ENCODE measurements around the gene SEL1L3. TPM values are rescaled to one million over a fixed set of nuclear protein-coding genes. Genes with fewer than 3 reads are reported as not detected.

The SEL1L3 gene
- total and polyA plus RNA-seq, 2 donors (not counting 3 experiments of a cell fraction or from before 2014, with no cell fraction given): 53.4 to 122 TPM

DNA sequence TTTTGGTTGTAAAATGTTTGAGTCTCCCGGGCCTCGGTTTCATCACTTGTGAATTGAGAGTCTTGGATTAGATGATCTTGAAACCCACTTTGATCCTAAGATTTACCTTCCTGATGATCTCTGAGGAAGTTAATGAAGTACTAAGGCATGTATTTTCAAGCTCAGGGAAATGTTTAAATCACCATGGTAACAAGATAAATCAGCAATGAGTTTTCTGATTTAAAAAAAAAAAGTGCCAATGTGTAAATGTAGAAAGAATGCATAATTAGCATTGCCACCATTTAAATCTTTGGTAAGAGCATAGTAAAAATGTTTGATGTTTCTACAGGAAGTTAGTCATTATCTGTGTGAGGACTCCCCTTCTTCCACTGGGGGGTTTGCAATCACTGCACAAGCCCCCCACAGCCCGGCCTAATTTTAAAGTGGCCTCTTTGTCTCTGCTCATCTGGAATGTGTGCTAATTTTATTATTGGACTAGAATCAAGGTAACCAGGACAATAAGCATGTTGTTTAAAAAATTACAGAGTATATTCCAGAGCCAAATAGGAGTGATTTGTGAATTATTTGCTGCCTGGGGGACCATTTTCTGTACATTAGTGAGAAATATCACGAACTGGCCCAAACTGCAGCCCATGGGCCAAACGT lies 113.5 kb downstream of the SEL1L3 start:
- H3K9me1 ChIP-seq (replicated peaks; ENCODE audit: control insufficient read depth, extremely low read depth, insufficient read depth, low read length): no peaks in the 10 kb centered on the region
- no peaks in the 10 kb centered on the region for H4K20me1 ChIP-seq (replicated peaks; ENCODE audit: control insufficient read depth, extremely low read depth, insufficient read depth, low read length)
- no peak overlapping the region for H3K9ac ChIP-seq (replicated peaks; ENCODE audit: extremely low read depth, insufficient read depth, low read length)
- H3K27me3 ChIP-seq (ENCODE audit: control insufficient read depth in 2 of 2, insufficient read depth in 2 of 2, low read length in 2 of 2): no peaks in the 10 kb centered on the region
- no peaks in the 10 kb centered on the region for H3K79me2 ChIP-seq (ENCODE audit: control insufficient read depth, insufficient read depth, low read length)
- CTCF ChIA-PET: interaction anchor here (5.3 kb wide), 1 partner anchor 308 kb away, joined by 45 read pairs; no protein-coding TSS in a partner anchor
- FAIRE-seq (no peak), DNase-seq (ENCODE audit: low read depth, low spot score) (no peak)
- H3K4me3 ChIP-seq (replicated peaks in 1 of 3; ENCODE audit: insufficient read depth in 1 of 3, low read depth in 1 of 3, low read length in 3 of 3): no peak overlapping the region
- H3K9me3 ChIP-seq (replicated peaks; ENCODE audit: control insufficient read depth, insufficient read depth, low read length): no peaks in the 10 kb centered on the region
- intact Hi-C loops (cut with micrococcal nuclease): no loop called here
- dilution Hi-C loops (cut with MboI; ENCODE audit: extremely low pct_ligation_motif_present, low sequenced_read_pairs): no loop called here
- H2AFZ ChIP-seq (ENCODE audit: low read depth, low read length): no peak overlapping the region
- POLR2A ChIA-PET: no interaction called here
- peaks cover 0 to 10% of the 10 kb centered on the region in 2 experiments for H3K36me3 ChIP-seq (ENCODE audit: control insufficient read depth in 2 of 2, extremely low read depth in 1 of 2, insufficient read depth in 2 of 2, low read length in 2 of 2)
- H3K4me1 ChIP-seq (ENCODE audit: control insufficient read depth, extremely low read depth, insufficient read depth, low read length): no peaks in the 10 kb centered on the region
- no TSS peak for BruUV-seq (replicated peaks)
- no peak overlapping the region for H3K4me2 ChIP-seq (ENCODE audit: insufficient read depth, low read length)
- no peak overlapping the region for H3K27ac ChIP-seq (ENCODE audit: insufficient read depth, low read depth, low read length)
- TF ChIP-seq POLR2A (IDR thresholded peaks at IDR 0.05; ENCODE audit: low read depth, low read length) (no peak), FOS (IDR thresholded peaks at IDR 0.05; ENCODE audit: borderline replicate concordance, insufficient read depth, low read length) (no peak), EZH2 (IDR thresholded peaks at IDR 0.05; ENCODE audit: borderline replicate concordance, low read depth, low read length, severe bottlenecking) (no peak), MYC (IDR thresholded peaks at IDR 0.05; ENCODE audit: low read depth, low read length) (no peak), JUN (IDR thresholded peaks at IDR 0.05; ENCODE audit: borderline replicate concordance, insufficient read depth, insufficient read length, low read depth) (no peak), GATA2 (IDR thresholded peaks at IDR 0.05; ENCODE audit: insufficient read depth, insufficient read length, low read depth, low read length) (no peak), POLR2AphosphoS5 (IDR thresholded peaks at IDR 0.05; ENCODE audit: insufficient read depth, low read depth, low read length) (no peak)
- TF ChIP-seq, protein P1, sequence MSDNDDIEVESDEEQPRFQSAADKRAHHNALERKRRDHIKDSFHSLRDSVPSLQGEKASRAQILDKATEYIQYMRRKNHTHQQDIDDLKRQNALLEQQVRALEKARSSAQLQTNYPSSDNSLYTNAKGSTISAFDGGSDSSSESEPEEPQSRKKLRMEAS (IDR thresholded peaks at IDR 0.05; ENCODE audit: insufficient read depth, insufficient read length): no peak
- TF ChIP-seq, protein P2, sequence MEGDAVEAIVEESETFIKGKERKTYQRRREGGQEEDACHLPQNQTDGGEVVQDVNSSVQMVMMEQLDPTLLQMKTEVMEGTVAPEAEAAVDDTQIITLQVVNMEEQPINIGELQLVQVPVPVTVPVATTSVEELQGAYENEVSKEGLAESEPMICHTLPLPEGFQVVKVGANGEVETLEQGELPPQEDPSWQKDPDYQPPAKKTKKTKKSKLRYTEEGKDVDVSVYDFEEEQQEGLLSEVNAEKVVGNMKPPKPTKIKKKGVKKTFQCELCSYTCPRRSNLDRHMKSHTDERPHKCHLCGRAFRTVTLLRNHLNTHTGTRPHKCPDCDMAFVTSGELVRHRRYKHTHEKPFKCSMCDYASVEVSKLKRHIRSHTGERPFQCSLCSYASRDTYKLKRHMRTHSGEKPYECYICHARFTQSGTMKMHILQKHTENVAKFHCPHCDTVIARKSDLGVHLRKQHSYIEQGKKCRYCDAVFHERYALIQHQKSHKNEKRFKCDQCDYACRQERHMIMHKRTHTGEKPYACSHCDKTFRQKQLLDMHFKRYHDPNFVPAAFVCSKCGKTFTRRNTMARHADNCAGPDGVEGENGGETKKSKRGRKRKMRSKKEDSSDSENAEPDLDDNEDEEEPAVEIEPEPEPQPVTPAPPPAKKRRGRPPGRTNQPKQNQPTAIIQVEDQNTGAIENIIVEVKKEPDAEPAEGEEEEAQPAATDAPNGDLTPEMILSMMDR (IDR thresholded peaks at IDR 0.05; ENCODE audit: extremely low read depth in 1 of 2, insufficient read depth in 1 of 2, low read depth in 1 of 2, low read length in 2 of 2): no peak

Data from endothelial cell of umbilical vein (primary cell).